ENCODE measurements around the gene SLAMF7. TPM values are rescaled to one million over a fixed set of nuclear protein-coding genes. Genes with fewer than 3 reads are reported as not detected.

Gene SLAMF7
- polyA plus RNA-seq, 1 experiment: not detected

DNA sequence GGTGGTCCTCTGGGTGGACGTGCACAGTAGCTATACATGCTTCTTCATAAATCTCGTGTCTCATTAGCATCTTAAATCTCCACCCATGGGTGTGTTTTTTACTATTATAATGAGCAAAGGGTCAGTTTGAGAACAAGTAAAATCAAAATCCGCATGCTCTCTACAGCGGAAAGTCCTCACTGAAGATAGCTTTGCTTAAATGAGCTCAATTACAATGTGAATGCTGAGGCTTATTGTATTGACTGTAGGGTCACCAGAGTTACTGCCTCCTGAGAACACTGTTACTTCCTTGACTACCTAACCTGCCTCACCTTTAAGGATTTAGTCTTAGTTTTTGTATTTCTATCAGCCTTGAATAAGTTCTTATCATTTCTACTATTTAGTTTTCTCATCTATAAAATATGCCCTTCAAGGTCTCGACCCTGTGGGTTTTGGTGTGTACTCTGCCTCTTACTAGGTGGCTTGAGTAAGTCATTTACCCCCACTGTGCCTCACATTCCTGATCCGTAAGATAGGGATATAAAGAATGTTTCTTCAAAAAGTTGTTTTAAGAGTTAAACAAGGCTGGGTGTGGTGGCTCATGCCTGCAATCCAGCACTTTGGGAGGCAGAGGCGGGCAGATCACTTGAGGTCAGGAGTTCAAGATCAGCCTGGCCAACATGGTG lies 7.9 kb downstream of the SLAMF7 start:
- DNase-seq (ENCODE audit: low read depth, low spot score): no peak
- H3K27ac ChIP-seq (ENCODE audit: low read depth, low read length): no peak overlapping the region
- TF ChIP-seq, protein P1, sequence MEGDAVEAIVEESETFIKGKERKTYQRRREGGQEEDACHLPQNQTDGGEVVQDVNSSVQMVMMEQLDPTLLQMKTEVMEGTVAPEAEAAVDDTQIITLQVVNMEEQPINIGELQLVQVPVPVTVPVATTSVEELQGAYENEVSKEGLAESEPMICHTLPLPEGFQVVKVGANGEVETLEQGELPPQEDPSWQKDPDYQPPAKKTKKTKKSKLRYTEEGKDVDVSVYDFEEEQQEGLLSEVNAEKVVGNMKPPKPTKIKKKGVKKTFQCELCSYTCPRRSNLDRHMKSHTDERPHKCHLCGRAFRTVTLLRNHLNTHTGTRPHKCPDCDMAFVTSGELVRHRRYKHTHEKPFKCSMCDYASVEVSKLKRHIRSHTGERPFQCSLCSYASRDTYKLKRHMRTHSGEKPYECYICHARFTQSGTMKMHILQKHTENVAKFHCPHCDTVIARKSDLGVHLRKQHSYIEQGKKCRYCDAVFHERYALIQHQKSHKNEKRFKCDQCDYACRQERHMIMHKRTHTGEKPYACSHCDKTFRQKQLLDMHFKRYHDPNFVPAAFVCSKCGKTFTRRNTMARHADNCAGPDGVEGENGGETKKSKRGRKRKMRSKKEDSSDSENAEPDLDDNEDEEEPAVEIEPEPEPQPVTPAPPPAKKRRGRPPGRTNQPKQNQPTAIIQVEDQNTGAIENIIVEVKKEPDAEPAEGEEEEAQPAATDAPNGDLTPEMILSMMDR (IDR thresholded peaks at IDR 0.05; ENCODE audit: low read depth, low read length): no peak
- ChIA-PET CTCF (no interaction called here), POLR2A (no interaction called here)
- no peak overlapping the region for H3K4me3 ChIP-seq (ENCODE audit: low read depth, low read length)
- no peaks in the 10 kb centered on the region for H3K27me3 ChIP-seq (ENCODE audit: control insufficient read depth, insufficient read depth, low read length)
- H3K9me3 ChIP-seq (ENCODE audit: control insufficient read depth, insufficient read depth, low read length): no peaks in the 10 kb centered on the region

DNA sequence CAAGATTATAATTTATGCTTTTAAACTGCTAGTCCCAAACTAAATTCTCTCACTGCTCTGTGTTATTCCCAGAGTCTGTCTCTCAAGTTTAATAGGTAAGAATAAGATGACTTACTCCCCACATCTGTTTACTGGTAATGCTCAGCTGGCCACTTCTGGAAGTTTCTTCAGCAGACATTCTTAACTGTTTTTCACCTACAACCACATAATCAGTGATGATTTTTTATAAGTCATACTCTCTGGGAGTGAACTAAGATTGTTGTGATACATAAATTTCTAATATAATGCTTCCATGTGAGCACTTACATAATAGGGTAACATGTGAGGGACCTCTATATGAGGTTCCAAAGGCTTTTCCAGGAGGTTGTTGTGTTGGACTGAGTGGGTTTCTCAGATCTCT lies 8.7 kb downstream of the SLAMF7 start:
- no peaks in the 10 kb centered on the region for H3K9me3 ChIP-seq (ENCODE audit: control insufficient read depth, insufficient read depth, low read length)
- no peak overlapping the region for H3K4me3 ChIP-seq (ENCODE audit: low read depth, low read length)
- H3K27ac ChIP-seq (ENCODE audit: low read depth, low read length): no peak overlapping the region
- TF ChIP-seq, protein P1 (IDR thresholded peaks at IDR 0.05; ENCODE audit: low read depth, low read length): no peak
- no peak for DNase-seq (ENCODE audit: low read depth, low spot score)
- CTCF ChIA-PET: no interaction called here
- POLR2A ChIA-PET: no interaction called here
- H3K27me3 ChIP-seq (ENCODE audit: control insufficient read depth, insufficient read depth, low read length): no peaks in the 10 kb centered on the region

DNA sequence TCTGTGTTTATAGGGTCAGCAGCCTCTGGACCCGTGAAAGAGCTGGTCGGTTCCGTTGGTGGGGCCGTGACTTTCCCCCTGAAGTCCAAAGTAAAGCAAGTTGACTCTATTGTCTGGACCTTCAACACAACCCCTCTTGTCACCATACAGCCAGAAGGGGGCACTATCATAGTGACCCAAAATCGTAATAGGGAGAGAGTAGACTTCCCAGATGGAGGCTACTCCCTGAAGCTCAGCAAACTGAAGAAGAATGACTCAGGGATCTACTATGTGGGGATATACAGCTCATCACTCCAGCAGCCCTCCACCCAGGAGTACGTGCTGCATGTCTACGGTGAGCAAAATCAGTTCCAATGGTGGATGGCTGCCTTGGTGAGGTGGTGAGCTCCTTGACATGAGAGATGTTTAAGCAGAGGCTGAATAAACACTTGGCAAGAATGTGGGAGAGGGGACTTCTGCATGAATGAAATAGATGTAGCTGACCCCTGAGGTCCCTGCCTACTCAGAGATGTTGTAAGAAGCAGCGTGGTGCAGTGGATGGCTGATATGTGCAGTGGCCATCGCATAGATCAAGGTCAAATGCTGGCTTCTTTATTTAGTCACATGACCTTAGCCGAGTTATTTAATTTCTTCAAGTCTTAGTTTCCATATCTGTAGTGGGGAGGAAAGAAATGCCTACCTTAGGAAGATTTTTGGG lies 9.3 kb downstream of the SLAMF7 start:
- ChIA-PET CTCF (no interaction called here), POLR2A (no interaction called here)
- Histone ChIP-seq H3K27me3 (ENCODE audit: control insufficient read depth, insufficient read depth, low read length) (no peaks in the 10 kb centered on the region), H3K9me3 (ENCODE audit: control insufficient read depth, insufficient read depth, low read length) (no peaks in the 10 kb centered on the region), H3K4me3 (ENCODE audit: low read depth, low read length) (no peak overlapping the region), H3K27ac (ENCODE audit: low read depth, low read length) (no peak overlapping the region)
- no peak for DNase-seq (ENCODE audit: low read depth, low spot score)
- TF ChIP-seq, protein P1 (IDR thresholded peaks at IDR 0.05; ENCODE audit: low read depth, low read length): no peak

DNA sequence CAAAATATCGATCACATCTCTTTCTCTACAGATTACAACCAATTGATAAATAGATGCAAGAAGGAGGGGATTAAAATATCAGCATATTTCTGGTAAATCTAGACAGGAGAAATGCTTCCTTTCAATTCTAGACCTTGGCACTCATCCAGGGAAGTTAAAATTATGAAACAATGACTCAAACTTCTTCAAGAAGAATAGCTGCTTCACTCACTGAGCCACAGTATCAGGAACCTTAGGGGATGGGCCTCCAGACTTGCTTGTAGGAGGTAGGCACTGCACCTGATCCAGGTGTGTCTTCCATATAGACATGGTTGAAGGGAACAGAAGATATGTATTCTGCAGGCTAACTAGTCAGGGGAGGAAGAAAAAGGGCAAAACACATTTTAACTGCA lies 9.8 kb downstream of the SLAMF7 start:
- no peak overlapping the region for H3K4me3 ChIP-seq (ENCODE audit: low read depth, low read length)
- TF ChIP-seq, protein P1 (IDR thresholded peaks at IDR 0.05; ENCODE audit: low read depth, low read length): no peak
- ChIA-PET CTCF (no interaction called here), POLR2A (no interaction called here)
- no peaks in the 10 kb centered on the region for H3K9me3 ChIP-seq (ENCODE audit: control insufficient read depth, insufficient read depth, low read length)
- no peak overlapping the region for H3K27ac ChIP-seq (ENCODE audit: low read depth, low read length)
- DNase-seq (ENCODE audit: low read depth, low spot score): no peak
- H3K27me3 ChIP-seq (ENCODE audit: control insufficient read depth, insufficient read depth, low read length): no peaks in the 10 kb centered on the region

DNA sequence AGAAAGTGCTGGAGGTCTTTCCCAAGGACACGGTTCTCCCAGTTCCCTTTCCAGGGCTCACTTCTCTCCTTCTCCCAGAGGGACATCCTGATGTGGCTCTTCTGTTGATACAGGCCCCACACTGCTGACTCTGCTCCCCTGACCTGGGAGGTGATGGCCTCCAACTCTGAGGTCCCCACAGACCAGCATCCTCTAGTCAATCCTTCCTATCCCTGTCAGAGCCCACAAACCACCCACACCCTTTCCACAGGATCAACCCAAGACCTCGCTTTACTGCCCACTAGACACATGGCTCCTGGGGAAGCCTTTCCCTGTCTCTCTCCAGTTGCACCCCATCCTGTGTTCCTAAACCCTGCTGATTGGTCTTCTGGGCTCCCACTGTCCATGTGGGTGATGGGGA lies 11.6 kb downstream of the SLAMF7 start:
- POLR2A ChIA-PET: no interaction called here
- Histone ChIP-seq H3K27me3 (ENCODE audit: control insufficient read depth, insufficient read depth, low read length) (no peaks in the 10 kb centered on the region), H3K27ac (ENCODE audit: low read depth, low read length) (no peak overlapping the region), H3K4me3 (ENCODE audit: low read depth, low read length) (no peak overlapping the region), H3K9me3 (ENCODE audit: control insufficient read depth, insufficient read depth, low read length) (no peaks in the 10 kb centered on the region)
- TF ChIP-seq, protein P1 (IDR thresholded peaks at IDR 0.05; ENCODE audit: low read depth, low read length): no peak
- DNase-seq (ENCODE audit: low read depth, low spot score): no peak
- CTCF ChIA-PET: no interaction called here
